GM21786 (cell line): ENCODE measurements around the gene ARID3A.

Source experiments
- ATAC-seq: cut with Tn5 transposase; IDR thresholded peaks from one replicate; pipeline ENCODE4 v1.9.1; 2021; ENCODE audit not compliant: unreplicated experiment

Gene ARID3A

GRCh38 chr19:960601-960938, 34.7 kb downstream of the ARID3A start:
- ATAC-seq, result no peak

GRCh38 chr19:961866-962620, 36.2 kb downstream of the ARID3A start:
- ATAC-seq, result no peak

- ATAC-seq, result no peak
Measured at GRCh38 chr19:962683-963400, 37.0 kb downstream of the ARID3A start.

GRCh38 chr19:963486-963951, 37.7 kb downstream of the ARID3A start:
- ATAC-seq, result no peak

GRCh38 chr19:964116-964520, 38.3 kb downstream of the ARID3A start:
- ATAC-seq, result no peak

- ATAC-seq, result no peak
Measured at GRCh38 chr19:964761-965694, 39.2 kb downstream of the ARID3A start.

- no peak for ATAC-seq
Measured at GRCh38 chr19:966485-967088, 40.8 kb downstream of the ARID3A start.

- no peak for ATAC-seq
Measured at GRCh38 chr19:970695-971094, 44.9 kb downstream of the ARID3A start.

GRCh38 chr19:971795-972194, 46.0 kb downstream of the ARID3A start:
- ATAC-seq, result no peak

- no peak for ATAC-seq
Measured at GRCh38 chr19:972281-972680, 46.4 kb downstream of the ARID3A start.

- no peak for ATAC-seq
Measured at GRCh38 chr19:973726-974563, 48.1 kb downstream of the ARID3A start.

GRCh38 chr19:974564-975257, 48.9 kb downstream of the ARID3A start:
- no peak for ATAC-seq

GRCh38 chr19:976476-976875, 50.6 kb downstream of the ARID3A start:
- no peak for ATAC-seq

GRCh38 chr19:977058-977464, 51.2 kb downstream of the ARID3A start:
- no peak for ATAC-seq

- ATAC-seq, result no peak
Measured at GRCh38 chr19:979318-979741, 53.5 kb downstream of the ARID3A start.

GRCh38 chr19:980133-980998, 54.5 kb downstream of the ARID3A start:
- no peak for ATAC-seq

GRCh38 chr19:982567-983170, 56.8 kb downstream of the ARID3A start:
- ATAC-seq, result no peak
